ENCODE data around the gene DIAPH2.
"Not testable (repeated sequence)": the region's sequence is repeated elsewhere in the genome, so short reads cannot be mapped to it uniquely, and the experiment has no call there.

The DIAPH2 gene

DNA sequence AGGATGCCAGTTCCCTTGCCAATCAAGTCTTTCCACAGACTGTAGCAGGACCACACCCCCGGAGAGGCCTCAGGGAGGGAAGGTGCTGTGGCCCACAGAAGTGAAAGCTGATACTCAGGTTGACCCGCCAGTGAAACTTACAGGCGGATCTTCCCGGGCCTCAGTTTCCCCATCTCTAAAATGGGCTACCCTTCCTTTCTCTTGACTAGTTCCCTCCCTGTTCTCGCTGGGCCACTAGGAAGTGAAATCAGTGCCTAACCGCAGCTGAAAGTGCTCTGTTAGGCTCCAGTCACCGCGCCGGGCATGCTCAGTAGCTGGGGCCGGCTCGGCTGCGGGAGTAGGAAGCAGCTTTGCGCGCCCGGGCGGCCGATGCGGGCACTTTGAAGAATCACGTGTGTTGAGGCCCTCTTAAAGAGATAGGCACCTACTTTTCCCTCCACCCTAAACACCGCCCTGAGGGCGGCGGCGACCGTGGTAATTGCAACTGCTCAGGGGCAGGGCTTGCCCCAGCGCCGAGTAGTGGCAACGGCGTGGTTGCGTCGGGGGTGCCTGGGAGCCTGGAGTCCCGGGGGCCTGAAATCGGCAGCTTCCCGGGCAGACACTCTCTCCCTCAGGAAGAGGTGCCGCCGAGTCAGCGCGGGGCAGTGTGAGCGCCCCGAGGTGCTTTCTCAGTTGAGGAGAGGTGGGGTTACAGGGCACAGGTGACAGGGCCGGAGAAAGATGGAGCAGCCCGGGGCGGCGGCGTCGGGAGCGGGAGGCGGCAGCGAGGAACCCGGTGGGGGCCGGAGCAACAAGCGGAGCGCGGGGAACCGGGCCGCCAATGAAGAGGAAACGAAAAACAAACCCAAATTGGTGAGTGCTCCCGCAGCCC lies at the start of gene DIAPH2:
Gene DIAPH2 (plus strand): TSS at position 504 of the 871 bp plus-strand sequence.
- peak; percentile 72 for DNase-seq

DNA sequence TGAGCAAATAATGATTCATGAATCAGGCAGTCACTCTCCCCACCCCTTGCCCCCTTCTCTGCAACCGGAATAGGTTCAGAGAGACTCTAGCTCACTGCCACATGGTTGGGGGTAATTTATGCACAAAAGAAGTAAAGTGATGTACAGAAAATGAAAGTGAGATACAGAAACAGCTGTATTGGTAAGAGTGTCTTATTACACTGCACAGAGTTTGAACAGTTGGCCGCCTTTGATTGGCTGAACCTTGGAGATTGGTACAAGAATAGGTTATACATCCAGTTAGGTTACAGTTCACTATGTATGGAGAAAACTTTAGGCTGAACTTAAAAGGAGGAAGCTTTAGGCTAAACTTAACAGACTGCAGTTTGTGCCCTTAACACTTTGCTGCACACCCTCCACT lies 34.6 kb upstream of the DIAPH2 start:
- DNase-seq: no peak

DNA sequence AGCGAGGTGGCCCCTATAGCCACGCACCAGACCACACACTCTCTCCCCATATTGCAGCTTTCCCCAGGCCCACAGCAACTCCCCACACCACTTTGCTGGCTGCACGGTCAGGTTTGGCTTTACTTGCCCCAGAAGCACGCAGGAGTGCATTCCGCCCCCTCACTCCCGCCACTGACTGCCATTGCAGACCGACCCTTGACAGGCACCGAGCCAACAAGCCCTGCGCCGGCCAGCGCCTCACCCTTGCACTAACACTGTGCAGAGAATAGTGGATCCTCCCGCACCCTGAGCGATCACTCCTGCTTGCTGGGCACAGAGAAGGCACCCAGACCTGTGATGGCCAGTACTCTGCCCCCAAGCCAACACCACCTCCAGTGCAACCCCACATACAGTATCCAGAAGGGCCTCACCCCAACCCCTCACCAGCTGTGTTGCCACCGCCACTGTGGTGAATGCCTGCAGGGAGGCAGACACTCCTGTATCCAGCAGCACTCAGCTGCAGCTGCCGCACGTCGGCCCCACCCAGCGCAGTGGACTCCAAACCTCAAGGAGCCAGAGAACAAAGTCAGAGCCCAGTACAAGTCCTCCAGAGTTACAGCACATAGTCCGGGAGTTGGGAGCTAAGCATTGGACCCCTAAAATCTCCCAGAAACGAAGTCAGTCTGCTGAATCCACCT lies 28.6 kb upstream of the DIAPH2 start:
- no peak for DNase-seq

DNA sequence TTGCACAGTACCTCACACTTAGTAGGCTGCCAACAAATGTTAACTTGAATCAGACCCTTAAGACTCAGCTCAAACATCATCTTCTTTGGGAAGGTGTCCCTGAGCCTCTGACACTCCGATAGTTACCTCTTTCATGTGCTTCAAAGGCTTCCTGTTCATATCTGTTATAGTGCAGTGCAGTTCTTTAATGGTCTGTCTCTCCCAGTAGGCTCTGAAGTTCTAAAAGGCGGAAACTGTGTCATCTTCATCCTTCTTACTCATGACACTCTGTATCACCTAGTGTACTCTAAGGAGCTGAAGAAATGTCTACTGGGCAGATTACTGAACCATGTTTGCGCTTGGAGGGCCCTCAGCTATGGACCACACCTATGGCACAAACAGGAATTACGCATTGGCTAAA lies 2.1 kb upstream of the DIAPH2 start:
- no peak for DNase-seq

DNA sequence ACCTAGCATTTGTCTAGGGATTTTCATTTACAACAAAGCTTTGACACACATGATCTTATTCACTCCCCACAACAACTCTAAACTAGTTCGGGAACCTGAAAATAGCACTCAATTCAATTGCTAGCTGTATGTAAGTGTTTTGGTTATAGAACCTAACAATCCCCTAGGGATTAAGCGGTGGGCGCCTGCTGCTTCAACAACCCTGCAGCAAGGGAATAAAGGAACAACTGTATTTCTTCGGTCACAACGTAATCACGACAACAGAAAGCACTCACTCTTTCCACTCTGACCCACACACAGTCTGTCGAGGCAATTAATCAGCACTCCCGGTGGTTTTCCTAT lies 674 bp upstream of the DIAPH2 start:
- no peak for DNase-seq

DNA sequence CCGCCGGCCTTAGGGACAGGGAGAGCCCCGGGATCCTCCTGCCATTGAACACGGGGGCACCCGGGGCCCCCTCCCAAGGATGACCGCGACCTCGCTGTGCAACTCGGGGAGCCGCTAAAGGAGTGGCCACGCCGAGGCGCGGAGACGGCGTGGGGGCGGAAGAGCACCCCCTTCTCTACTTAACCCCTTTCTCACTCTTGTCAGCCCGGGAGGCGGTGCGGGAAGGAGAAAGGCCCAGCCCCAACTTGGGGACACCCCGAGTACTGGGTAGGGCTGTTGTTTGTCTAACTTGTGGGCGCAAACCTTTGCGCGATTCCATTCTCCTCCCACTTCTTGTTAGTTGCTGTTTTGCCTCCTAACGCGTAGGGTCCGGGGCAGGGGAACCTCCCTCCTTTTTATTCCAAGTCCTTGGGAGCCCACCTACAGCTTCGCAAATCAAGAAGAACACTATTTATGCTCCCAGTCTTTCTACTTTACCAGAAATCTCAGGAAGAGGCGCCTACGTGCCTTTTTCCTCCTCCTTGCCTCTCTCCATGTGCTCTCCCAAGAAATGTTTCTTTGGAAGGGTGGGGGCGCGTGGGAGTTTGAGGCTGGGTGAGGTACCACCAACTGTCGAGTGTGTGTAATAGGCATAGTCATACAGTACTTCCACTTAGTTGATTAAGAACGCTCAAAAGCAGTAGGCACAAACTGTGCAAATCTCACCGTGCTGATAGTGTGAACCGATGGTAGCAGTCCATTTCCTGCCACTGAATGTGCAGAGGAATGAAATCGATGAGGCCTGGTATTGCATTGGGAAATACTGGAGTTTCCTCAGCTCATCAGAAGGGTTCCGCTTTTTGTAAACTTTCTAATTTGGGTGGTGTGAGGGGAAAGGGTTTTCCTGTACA lies 813 bp downstream of the DIAPH2 start:
- DNase-seq: peak; percentile 22

DNA sequence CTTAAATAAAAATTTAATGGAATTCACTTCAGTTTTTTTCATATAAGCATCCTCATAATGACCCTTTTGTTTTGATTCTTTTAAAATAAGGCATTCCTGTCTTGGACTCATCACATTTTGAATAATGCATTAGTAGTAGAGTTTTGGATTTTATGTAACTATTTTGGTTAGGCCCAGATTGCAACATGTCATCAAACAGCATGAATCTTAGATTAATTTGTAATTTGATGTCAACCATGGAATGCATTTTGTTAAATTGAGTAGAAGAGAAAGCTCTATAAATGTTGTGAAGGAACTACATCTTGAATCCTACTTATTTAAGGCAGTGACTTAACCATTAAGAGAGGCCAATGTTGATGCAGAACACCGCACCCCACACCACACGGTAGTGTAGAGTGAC lies 3.1 kb downstream of the DIAPH2 start:
- DNase-seq: peak; percentile 24

DNA sequence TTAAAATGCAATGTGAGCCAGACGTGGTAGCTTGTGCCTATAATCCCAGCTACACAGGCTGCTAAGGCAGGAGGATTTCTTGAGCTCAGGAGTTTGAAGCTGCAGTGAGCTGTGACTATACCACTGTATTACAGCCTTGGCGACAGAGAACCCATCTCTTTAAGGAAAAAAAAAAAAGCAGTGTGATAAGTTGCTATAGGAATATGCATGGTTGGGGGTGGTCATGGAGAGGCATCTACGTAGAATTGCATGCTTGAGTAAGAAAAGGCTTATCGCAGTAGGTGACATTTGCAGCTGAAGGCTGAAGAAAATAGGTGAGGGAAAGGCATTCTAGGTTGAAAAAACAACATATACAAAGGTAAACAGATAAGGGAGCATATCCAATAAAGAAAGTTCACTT lies 4.1 kb downstream of the DIAPH2 start:
- DNase-seq: no peak

DNA sequence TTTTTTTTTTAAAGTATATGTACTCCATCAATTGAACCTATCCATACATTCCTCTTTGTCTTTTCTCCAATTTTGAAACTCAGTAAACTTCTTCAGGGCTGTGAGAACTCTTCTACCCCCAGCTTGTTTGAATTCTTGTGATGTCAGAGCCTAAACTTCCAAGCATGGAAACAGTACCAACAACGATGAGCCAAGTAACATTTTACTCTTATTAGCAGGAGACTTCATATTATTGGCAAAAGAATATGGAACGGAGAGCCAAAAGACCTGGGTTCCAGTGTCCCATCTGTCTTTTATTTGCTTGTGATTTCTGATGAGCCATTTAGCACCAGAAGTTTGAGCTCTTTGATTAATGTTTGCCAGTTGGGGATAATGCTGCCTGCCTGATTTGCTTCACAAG lies 5.3 kb downstream of the DIAPH2 start:
- DNase-seq: peak; percentile 12

DNA sequence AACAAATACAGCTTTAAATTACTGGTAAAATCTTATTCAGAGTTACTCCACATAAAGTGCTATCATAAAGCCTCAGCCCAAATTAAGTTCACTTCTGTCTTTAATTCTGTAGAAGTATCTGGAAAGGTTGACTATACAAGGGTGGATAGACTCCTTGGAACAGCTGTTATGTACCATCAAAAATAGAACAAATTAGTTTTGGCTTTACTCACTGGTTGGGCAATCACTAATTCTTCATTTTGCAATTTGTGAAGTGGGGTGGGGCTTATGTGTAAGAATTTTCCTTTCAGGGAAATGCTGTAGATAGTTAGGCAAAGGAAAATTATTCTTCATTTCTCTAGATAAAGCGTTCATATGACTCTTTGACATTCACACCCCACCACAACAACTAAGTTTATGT lies 7.8 kb downstream of the DIAPH2 start:
- no peak for DNase-seq

DNA sequence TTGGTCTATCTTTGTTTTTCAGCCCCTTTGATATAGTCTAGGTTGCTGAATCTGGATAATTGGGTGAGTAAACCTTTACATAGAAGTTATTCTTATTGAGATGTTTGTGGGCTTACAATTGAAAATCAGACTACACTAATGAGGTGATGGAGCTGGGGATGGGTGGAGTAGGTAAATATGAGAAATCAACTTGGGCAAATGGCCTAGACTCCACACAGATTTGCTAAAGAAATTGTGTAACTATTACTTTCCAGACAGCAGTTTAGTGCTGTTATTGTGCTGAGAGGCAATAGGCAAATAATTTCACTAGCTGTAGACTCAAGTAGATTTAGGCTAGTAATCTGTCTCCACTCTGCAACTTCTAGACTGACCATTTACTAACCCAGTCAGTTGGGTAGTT lies 8.2 kb downstream of the DIAPH2 start:
- DNase-seq: no peak

DNA sequence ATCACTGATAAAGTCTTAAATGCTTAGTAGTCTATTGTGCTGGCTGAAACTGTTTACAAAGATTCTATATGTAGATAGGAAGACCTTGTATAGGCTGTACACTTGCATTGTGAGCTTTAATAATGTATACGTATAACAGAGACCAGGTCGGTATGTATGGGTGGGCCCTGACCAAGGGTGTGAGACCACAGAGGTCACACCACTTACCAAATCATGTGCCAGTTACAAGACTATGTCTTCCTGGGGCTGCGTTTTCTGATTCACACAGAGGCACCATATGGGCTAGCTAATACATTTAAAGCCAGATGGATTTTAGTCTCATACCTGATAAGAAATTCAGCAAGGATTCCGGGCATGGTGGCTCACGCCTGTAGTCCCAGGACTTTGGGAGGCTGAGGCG lies 8.8 kb downstream of the DIAPH2 start:
- no peak for DNase-seq

DNA sequence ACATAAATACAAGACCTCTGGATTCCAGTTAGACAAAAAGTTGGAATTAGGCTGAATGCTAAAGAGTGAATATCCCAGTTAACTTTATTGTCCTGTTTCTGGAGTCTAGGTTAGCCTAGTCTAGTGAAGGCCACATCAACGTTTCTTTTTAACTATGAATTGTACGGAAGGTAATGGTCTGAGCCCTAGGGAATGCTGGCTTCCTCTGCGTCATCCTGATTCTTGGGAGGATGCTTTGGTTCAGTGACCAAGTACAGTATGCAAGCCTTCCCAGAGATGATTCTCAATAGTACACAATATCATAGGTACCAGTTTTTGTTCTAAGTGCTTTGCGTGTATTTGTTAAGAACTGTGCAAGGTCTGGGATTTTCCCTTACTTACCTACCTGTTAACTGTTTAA lies 11.8 kb downstream of the DIAPH2 start:
- DNase-seq: no peak

DNA sequence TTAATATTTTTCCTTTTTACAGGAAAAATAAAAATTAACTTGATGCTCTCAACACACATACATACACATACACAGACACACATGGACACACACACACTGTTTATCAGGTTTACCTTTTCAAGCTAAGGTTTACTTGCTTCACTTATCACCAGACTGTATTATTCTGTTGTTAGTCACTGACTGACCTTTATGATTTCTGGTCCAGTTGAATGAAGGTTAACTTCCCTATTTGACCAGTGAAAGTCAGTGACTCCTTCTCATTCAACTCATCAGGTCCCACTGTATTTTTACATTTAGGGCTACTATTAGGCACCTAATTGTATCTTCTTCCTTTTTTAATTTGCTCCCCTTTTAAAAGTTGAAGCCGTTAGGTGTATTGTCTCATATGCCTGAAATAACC lies 16.0 kb downstream of the DIAPH2 start:
- no peak for DNase-seq

DNA sequence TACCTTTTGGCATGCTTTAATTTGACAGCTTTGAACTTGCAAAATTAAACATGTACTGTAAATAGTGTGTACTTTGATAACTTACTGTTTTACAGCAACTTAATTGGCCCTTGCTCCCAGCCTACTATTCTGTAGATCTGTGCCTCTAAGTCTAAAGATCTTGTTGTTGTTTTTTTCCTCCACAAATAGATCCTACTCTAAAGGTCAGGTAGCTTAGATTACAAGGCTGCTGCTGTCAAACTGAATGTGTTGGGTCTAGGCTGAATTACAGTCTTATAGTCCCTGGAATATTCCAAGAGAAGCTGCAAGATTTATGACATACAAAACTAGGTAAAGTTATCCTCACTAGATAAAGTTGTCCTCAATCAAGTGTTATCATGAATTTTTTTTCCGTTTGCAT lies 18.7 kb downstream of the DIAPH2 start:
- no peak for DNase-seq

DNA sequence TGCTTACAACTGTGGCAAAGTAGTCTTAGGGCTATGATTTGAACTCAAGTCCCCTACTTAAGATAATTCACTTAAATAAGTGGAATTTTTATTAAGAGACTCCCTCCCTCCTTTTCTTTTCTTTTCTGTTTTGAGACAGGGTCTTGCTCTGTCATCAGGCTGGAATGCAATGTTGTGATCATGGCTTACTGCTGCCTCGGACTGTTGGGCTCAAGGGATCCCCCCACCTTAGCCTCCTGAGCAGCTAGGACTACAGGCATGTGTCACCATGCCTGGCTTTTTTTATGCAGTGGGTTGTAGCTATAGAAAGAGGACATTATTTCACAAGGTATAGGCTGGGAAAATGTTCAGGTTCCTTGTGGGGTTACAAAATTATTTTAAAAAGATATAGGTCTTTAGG lies 19.2 kb downstream of the DIAPH2 start:
- DNase-seq: peak; percentile 14

DNA sequence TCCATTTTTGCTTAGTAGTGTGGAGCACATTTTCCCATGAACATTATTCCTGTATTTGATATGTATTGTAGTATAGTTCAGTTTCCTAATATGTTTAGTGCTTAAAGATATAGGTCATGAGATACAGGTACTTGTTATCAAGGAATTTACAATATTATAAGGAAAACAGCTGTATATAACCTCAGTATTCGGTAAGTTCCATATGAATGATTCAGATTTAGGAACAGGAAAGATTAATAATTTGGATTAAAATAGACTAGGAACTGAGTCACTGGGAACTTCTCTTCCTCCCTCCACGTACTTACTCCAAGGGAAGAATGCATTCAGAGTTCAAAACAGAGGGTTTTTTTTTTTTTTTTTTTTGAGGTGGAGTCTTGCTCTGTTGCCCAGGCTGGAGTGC lies 20.0 kb downstream of the DIAPH2 start:
- peak; percentile 19 for DNase-seq

DNA sequence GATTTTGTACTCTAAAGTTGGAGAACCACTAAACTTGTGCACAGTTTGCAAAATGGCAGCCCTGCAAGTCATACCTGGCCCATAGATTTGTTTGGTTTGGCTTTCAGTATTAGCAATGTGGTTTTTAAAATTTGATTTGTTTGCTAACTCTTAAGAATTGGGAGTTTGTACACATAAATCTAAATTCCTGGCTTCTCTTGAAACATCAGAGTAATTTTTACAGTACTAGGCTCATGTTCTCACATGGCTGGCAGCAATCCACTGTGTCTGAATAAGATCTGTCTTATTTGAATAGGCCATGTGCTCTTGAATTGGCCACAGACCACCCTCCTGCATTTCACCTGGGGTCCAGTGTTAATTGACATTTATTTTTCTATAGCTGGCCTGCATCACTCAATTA lies 21.3 kb downstream of the DIAPH2 start:
- DNase-seq: no peak

DNA sequence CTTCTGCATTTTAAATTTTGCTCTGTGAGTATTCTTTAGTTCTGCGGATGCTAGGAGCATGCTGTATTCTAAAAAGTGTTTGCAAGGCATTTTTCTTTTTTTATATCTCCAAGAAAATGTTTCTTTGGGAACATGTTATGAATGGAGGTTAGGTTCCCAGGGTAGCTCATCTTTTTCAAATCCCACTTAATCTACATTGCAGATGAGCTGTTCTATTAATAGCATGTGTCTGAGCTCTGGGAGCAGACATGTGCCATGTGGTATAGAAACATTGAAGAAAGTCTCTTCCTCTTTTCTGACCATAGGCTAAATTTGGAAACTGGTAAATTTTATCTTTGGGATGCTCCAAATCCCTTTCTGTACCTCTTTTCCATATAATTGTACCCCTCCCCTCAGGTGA lies 23.2 kb downstream of the DIAPH2 start:
- DNase-seq: peak; percentile 4

DNA sequence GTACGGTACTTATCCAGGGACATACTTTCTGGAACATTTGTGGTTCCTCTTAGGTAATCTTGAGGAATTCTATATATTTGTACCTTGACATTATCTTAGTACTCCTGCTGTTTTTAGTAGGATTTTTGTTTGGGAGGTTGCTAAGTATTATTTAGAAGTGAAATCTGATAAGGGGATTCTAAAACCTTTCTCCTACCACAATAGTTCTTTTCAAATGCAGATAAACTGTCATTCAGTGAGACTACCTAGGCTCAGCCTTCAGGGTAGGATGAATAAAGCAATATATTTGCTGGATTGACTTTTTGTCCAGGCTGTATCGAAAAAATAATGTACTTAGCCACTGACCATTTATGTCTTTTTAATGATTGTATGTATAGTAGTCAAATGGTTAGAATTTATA lies 25.4 kb downstream of the DIAPH2 start:
- no peak for DNase-seq

DNA sequence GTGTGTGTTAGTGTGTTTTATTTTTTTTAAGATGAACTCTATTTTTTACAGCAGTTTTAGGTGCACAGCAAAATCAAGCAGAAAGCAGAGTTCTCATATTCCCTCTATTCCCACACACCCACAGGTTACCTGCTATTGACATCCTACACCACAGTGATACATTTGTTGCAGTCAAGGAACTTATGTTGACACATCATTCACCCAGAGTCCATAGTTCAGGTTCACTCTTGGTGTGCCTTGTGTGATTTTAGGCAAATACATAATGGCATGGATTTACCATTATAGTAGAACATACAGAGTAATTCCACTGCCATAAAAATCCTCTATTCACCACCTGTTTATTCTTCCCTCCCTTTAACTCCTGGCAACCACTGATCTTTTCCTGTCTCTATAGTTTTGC lies 28.7 kb downstream of the DIAPH2 start:
- DNase-seq: no peak

DNA sequence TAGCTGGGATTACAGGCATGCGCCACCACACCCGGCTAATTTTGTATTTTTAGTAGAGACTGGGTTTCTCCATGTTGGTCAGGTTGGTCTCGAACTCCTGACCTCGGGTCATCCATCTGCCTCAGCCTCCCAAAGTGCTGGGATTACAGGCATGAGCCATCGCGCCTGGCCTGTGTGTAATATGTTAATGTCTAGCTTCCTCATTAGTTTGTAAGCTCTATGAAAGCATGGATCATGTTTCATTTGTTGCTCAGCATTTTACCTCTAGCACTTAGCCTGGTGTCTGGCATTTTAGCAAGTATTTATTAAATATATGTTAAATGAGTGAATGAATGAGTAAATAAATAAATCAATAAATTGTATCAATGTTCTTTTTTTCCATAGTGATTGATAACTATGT lies 29.8 kb downstream of the DIAPH2 start:
- DNase-seq: not testable (repeated sequence)

DNA sequence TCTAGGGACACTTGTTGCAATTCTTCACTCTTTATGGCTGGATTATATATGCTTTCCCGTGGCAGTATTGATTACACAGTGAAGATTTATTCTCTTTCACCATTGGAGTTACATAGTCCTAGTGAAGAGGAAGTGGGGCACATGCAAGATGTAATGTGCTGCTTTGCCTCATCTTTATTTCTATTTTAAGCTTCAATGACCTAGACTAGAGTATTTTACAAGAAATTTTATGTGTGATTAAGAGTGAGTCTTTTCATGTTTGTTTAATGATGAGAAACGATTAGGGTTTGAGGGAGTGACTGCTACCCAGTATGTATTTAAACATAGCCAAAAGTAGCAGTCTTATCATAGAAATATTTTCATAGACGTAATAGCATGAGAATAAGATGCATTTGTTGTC lies 30.8 kb downstream of the DIAPH2 start:
- DNase-seq: no peak

Measured in fibroblast of upper back skin (primary cell).